Measurements from ENCODE around the gene TIMM8A. TPM values are rescaled to one million over a fixed set of nuclear protein-coding genes. Genes with fewer than 3 reads are reported as not detected.

The TIMM8A gene, protein sequence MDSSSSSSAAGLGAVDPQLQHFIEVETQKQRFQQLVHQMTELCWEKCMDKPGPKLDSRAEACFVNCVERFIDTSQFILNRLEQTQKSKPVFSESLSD
- polyA plus RNA-seq (3.1 and 7.2 TPM in 2 replicates), polyA minus RNA-seq (7.3 and 7.9 TPM in 2 replicates)

DNA sequence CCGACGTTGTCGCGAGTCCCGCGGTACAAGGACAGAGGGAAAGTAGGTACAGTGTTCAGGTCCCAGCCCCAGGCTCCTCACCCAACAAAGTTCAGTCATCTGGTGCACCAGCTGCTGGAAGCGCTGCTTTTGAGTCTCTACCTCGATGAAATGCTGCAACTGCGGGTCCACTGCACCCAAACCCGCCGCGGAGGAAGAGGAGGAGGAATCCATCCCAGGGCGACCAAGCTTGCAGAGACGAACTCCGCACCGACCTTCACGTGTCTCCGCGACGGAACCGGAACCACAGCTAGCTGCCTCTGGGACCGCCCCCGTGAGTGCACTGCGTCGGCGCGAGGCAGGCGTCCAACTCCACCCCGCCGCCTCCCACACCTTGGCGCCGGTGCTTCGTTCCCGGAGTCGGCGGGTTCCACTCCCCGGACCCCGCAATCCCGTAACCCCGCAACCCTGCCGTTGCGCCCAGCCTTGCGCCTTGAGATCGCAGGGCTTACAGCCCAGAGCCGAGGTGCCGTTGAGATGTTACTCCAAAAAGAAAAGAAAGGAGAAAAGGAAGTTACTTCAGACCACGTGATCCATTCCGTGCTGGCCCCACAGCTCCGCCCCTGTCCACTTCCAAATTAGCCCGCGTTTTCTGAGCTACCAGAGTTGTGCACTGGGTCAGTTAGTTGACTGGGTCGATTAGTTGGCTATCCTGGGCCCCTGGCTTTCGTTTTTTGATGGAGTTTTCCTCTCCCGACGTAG, at the start of gene TIMM8A:
Gene TIMM8A, minus strand, starts transcription at position 291 of the 741 bp plus-strand sequence. Its CDS starts 78 bp downstream, at position 213.
- TF ChIP-seq MXI1 (conservative IDR thresholded peaks at IDR 0.05; ENCODE audit: poor library complexity, severe bottlenecking) (peak; percentile 91), POLR2AphosphoS5 (IDR thresholded peaks at IDR 0.05) (peak; percentile 20), RAD21 (conservative IDR thresholded peaks at IDR 0.05) (peak; percentile 11)
- TF ChIP-seq, protein P1, sequence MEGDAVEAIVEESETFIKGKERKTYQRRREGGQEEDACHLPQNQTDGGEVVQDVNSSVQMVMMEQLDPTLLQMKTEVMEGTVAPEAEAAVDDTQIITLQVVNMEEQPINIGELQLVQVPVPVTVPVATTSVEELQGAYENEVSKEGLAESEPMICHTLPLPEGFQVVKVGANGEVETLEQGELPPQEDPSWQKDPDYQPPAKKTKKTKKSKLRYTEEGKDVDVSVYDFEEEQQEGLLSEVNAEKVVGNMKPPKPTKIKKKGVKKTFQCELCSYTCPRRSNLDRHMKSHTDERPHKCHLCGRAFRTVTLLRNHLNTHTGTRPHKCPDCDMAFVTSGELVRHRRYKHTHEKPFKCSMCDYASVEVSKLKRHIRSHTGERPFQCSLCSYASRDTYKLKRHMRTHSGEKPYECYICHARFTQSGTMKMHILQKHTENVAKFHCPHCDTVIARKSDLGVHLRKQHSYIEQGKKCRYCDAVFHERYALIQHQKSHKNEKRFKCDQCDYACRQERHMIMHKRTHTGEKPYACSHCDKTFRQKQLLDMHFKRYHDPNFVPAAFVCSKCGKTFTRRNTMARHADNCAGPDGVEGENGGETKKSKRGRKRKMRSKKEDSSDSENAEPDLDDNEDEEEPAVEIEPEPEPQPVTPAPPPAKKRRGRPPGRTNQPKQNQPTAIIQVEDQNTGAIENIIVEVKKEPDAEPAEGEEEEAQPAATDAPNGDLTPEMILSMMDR (IDR thresholded peaks at IDR 0.05; ENCODE audit: poor library complexity, severe bottlenecking) = no peak
- no peaks in the 10 kb centered on the region for H3K27me3 ChIP-seq (ENCODE audit: insufficient read depth, low read depth, low read length)
- H3K4me3 ChIP-seq (ENCODE audit: low read length) = peak within 1 kb of the TSS; percentile 82
- H3K36me3 ChIP-seq (ENCODE audit: insufficient read depth, low read length) = no peaks in the 10 kb centered on the region
- no peaks in the 10 kb centered on the region for H3K79me2 ChIP-seq (replicated peaks; ENCODE audit: insufficient read depth, low read length)
- H3K9me2 ChIP-seq (ENCODE audit: insufficient read depth, low read length) = no peaks in the 10 kb centered on the region
- H3K4me2 ChIP-seq (ENCODE audit: low read length) = peak within 1 kb of the TSS; percentile 39
- no peaks in the 10 kb centered on the region for H3F3A ChIP-seq (ENCODE audit: insufficient read depth, low read length, poor library complexity, severe bottlenecking)
- peak within 1 kb of the TSS; percentile 40 for H2AFZ ChIP-seq (ENCODE audit: low read depth, low read length)
- H4K20me1 ChIP-seq (ENCODE audit: insufficient read depth) = no peaks in the 10 kb centered on the region
- peak within 1 kb of the TSS; percentile 48 for H3K9ac ChIP-seq (ENCODE audit: low read length)
- H3K9me3 ChIP-seq (ENCODE audit: low read length) = no peaks in the 10 kb centered on the region
- no peak within 1 kb of the TSS for H3K27ac ChIP-seq (ENCODE audit: low read length)

DNA sequence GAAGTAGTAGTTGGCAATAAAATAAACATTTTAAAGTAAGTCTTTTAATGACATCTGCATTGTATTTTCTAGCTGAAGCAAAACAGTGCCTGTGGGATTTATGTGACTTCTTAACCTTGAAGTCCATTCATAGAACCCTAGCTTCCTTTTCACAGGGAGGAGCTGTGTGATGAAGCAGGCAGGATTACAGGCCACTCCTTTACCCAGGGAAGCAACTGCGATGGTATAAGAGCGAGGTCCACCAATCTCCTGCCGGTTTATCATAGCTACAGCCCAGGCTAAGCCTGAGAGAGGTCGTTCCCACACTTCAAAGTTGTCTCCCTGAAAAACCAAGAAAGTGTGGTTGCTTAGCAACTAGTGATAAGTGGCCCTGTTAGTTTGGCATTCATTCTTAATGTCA, 49.2 kb upstream of the TIMM8A start:
- Histone ChIP-seq H3K9me3 (ENCODE audit: low read length) (no peaks in the 10 kb centered on the region), H3K36me3 (ENCODE audit: insufficient read depth, low read length) (no peaks in the 10 kb centered on the region), H3F3A (ENCODE audit: insufficient read depth, low read length, poor library complexity, severe bottlenecking) (no peaks in the 10 kb centered on the region), H3K4me3 (ENCODE audit: low read length) (no peak overlapping the region), H3K27me3 (ENCODE audit: insufficient read depth, low read depth, low read length) (no peaks in the 10 kb centered on the region), H2AFZ (ENCODE audit: low read depth, low read length) (no peak overlapping the region), H3K79me2 (replicated peaks; ENCODE audit: insufficient read depth, low read length) (no peaks in the 10 kb centered on the region), H3K9me2 (ENCODE audit: insufficient read depth, low read length) (no peaks in the 10 kb centered on the region), H3K27ac (ENCODE audit: low read length) (no peak overlapping the region), H3K9ac (ENCODE audit: low read length) (no peak overlapping the region), H4K20me1 (ENCODE audit: insufficient read depth) (no peaks in the 10 kb centered on the region), H3K4me2 (ENCODE audit: low read length) (no peak overlapping the region)
- TF ChIP-seq, protein P1 (IDR thresholded peaks at IDR 0.05; ENCODE audit: poor library complexity, severe bottlenecking) = no peak
- no peak for TF ChIP-seq POLR2AphosphoS5 (IDR thresholded peaks at IDR 0.05)

DNA sequence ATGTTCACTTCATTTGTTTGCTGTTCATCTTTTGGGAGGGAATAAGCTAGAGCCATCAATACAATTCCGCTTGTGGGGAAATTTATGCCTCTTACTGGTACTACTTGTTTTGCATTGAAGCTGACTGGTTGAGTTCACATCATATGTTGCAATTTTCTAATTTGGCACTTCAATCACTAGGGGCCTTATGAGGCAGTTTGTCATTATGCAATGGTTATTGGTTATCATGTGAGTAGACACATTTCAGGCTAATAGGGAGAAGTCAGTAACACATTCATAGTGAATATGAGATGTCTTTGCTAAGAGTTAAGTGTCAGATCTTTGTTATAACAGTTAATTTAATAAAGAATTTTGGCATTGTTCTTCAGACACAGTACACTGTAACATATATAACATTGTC, 47.2 kb upstream of the TIMM8A start:
- Histone ChIP-seq H3K9me3 (ENCODE audit: low read length) (no peaks in the 10 kb centered on the region), H3K4me2 (ENCODE audit: low read length) (no peak overlapping the region), H3K36me3 (ENCODE audit: insufficient read depth, low read length) (no peaks in the 10 kb centered on the region), H2AFZ (ENCODE audit: low read depth, low read length) (no peak overlapping the region), H3F3A (ENCODE audit: insufficient read depth, low read length, poor library complexity, severe bottlenecking) (no peaks in the 10 kb centered on the region), H3K27me3 (ENCODE audit: insufficient read depth, low read depth, low read length) (no peaks in the 10 kb centered on the region), H3K27ac (ENCODE audit: low read length) (no peak overlapping the region), H3K9me2 (ENCODE audit: insufficient read depth, low read length) (no peaks in the 10 kb centered on the region), H3K79me2 (replicated peaks; ENCODE audit: insufficient read depth, low read length) (no peaks in the 10 kb centered on the region), H4K20me1 (ENCODE audit: insufficient read depth) (no peaks in the 10 kb centered on the region), H3K9ac (ENCODE audit: low read length) (no peak overlapping the region), H3K4me3 (ENCODE audit: low read length) (no peak overlapping the region)
- TF ChIP-seq SMC3 (conservative IDR thresholded peaks at IDR 0.05; ENCODE audit: poor library complexity) = no peak
- TF ChIP-seq TAF1 (IDR thresholded peaks at IDR 0.05; ENCODE audit: low read depth) = no peak
- TF ChIP-seq, protein P2, sequence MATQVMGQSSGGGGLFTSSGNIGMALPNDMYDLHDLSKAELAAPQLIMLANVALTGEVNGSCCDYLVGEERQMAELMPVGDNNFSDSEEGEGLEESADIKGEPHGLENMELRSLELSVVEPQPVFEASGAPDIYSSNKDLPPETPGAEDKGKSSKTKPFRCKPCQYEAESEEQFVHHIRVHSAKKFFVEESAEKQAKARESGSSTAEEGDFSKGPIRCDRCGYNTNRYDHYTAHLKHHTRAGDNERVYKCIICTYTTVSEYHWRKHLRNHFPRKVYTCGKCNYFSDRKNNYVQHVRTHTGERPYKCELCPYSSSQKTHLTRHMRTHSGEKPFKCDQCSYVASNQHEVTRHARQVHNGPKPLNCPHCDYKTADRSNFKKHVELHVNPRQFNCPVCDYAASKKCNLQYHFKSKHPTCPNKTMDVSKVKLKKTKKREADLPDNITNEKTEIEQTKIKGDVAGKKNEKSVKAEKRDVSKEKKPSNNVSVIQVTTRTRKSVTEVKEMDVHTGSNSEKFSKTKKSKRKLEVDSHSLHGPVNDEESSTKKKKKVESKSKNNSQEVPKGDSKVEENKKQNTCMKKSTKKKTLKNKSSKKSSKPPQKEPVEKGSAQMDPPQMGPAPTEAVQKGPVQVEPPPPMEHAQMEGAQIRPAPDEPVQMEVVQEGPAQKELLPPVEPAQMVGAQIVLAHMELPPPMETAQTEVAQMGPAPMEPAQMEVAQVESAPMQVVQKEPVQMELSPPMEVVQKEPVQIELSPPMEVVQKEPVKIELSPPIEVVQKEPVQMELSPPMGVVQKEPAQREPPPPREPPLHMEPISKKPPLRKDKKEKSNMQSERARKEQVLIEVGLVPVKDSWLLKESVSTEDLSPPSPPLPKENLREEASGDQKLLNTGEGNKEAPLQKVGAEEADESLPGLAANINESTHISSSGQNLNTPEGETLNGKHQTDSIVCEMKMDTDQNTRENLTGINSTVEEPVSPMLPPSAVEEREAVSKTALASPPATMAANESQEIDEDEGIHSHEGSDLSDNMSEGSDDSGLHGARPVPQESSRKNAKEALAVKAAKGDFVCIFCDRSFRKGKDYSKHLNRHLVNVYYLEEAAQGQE (IDR thresholded peaks at IDR 0.05; ENCODE audit: borderline replicate concordance) = no peak
- no peak for TF ChIP-seq RAD21 (conservative IDR thresholded peaks at IDR 0.05)
- no peak for TF ChIP-seq EP300 (conservative IDR thresholded peaks at IDR 0.05; ENCODE audit: poor library complexity, severe bottlenecking)
- TF ChIP-seq EZH2 (IDR thresholded peaks at IDR 0.05; ENCODE audit: borderline replicate concordance, insufficient read depth, low read length, poor library complexity, severe bottlenecking) = no peak
- TF ChIP-seq, protein P1 (IDR thresholded peaks at IDR 0.05; ENCODE audit: poor library complexity, severe bottlenecking) = no peak
- TF ChIP-seq MXI1 (conservative IDR thresholded peaks at IDR 0.05; ENCODE audit: poor library complexity, severe bottlenecking) = no peak

All from neural cell (in vitro differentiated cells).